ENCODE data around the gene AADACL4. TPM values are rescaled to one million over a fixed set of nuclear protein-coding genes. Genes with fewer than 3 reads are reported as not detected.

Gene AADACL4
- total RNA-seq, 2 donors from 2014 or later = not detected

- Histone ChIP-seq H3K27me3 (ENCODE audit: control insufficient read depth, insufficient read depth, low read length, poor library complexity, severe bottlenecking) (peaks cover 90% of the 10 kb centered on the region), H3K27ac (ENCODE audit: low read depth, low read length) (no peak overlapping the region), H3K9me3 (ENCODE audit: control insufficient read depth, low read length) (no peaks in the 10 kb centered on the region), H3K9ac (ENCODE audit: extremely low read depth, low read length, poor library complexity, severe bottlenecking) (no peak overlapping the region), H3K4me3 (ENCODE audit: low read length) (no peak overlapping the region), H3K36me3 (ENCODE audit: control insufficient read depth, insufficient read depth, low read length) (no peaks in the 10 kb centered on the region), H3K4me1 (ENCODE audit: control insufficient read depth, insufficient read depth, low read length) (peaks cover 6% of the 10 kb centered on the region)
- H3K4me1 Mint-ChIP-seq = peaks cover 22% of the 10 kb centered on the region
- no peaks in the 10 kb centered on the region for H3K9me3 Mint-ChIP-seq
- TF ChIP-seq CTCF (conservative IDR thresholded peaks at IDR 0.05) = no peak
- DNase-seq = no peak
- no peak overlapping the region for H3K27ac Mint-ChIP-seq
- H3K36me3 Mint-ChIP-seq (ENCODE audit: low read depth) = no peaks in the 10 kb centered on the region
- H3K27me3 Mint-ChIP-seq (ENCODE audit: insufficient read depth) = peaks cover 92% of the 10 kb centered on the region
- WGBS, 2 experiments (ENCODE audit: insufficient coverage in 1 of 2, insufficient read length in 1 of 2) = 87 to 90% methylated on average over 5 to 6 of the region's 6 CpGs
- H3K4me3 Mint-ChIP-seq = no peak overlapping the region
These were observed 44.9 kb upstream of the AADACL4 start for GRCh38 chr1:12598974-12599373.

GRCh38 chr1:12599657-12600056 is 44.2 kb upstream of the AADACL4 start:
- Histone ChIP-seq H3K9ac (ENCODE audit: extremely low read depth, low read length, poor library complexity, severe bottlenecking) (no peak overlapping the region), H3K9me3 (ENCODE audit: control insufficient read depth, low read length) (no peaks in the 10 kb centered on the region), H3K4me1 (ENCODE audit: control insufficient read depth, insufficient read depth, low read length) (peaks cover 7% of the 10 kb centered on the region), H3K27me3 (ENCODE audit: control insufficient read depth, insufficient read depth, low read length, poor library complexity, severe bottlenecking) (peaks cover 83% of the 10 kb centered on the region), H3K27ac (ENCODE audit: low read depth, low read length) (no peak overlapping the region), H3K36me3 (ENCODE audit: control insufficient read depth, insufficient read depth, low read length) (no peaks in the 10 kb centered on the region), H3K4me3 (ENCODE audit: low read length) (no peak overlapping the region)
- TF ChIP-seq CTCF (conservative IDR thresholded peaks at IDR 0.05) = no peak
- H3K27me3 Mint-ChIP-seq (ENCODE audit: insufficient read depth) = peaks cover 92% of the 10 kb centered on the region
- no peak overlapping the region for H3K27ac Mint-ChIP-seq
- DNase-seq = no peak
- H3K9me3 Mint-ChIP-seq = no peaks in the 10 kb centered on the region
- peaks cover 26% of the 10 kb centered on the region for H3K4me1 Mint-ChIP-seq
- H3K36me3 Mint-ChIP-seq (ENCODE audit: low read depth) = no peaks in the 10 kb centered on the region
- no peak overlapping the region for H3K4me3 Mint-ChIP-seq
- WGBS, 2 experiments (ENCODE audit: insufficient coverage in 1 of 2, insufficient read length in 1 of 2) = 74 to 77% methylated on average over 4 to 5 of the region's 5 CpGs

GRCh38 chr1:12600335-12600734 is 43.5 kb upstream of the AADACL4 start:
- TF ChIP-seq CTCF (conservative IDR thresholded peaks at IDR 0.05) = no peak
- Histone ChIP-seq H3K9ac (ENCODE audit: extremely low read depth, low read length, poor library complexity, severe bottlenecking) (no peak overlapping the region), H3K27ac (ENCODE audit: low read depth, low read length) (no peak overlapping the region), H3K9me3 (ENCODE audit: control insufficient read depth, low read length) (no peaks in the 10 kb centered on the region), H3K4me1 (ENCODE audit: control insufficient read depth, insufficient read depth, low read length) (peaks cover 7% of the 10 kb centered on the region), H3K4me3 (ENCODE audit: low read length) (no peak overlapping the region), H3K27me3 (ENCODE audit: control insufficient read depth, insufficient read depth, low read length, poor library complexity, severe bottlenecking) (peaks cover 85% of the 10 kb centered on the region), H3K36me3 (ENCODE audit: control insufficient read depth, insufficient read depth, low read length) (no peaks in the 10 kb centered on the region)
- H3K4me1 Mint-ChIP-seq = peaks cover 26% of the 10 kb centered on the region
- H3K27me3 Mint-ChIP-seq (ENCODE audit: insufficient read depth) = peaks cover 91% of the 10 kb centered on the region
- H3K27ac Mint-ChIP-seq = no peak overlapping the region
- H3K9me3 Mint-ChIP-seq = no peaks in the 10 kb centered on the region
- no peaks in the 10 kb centered on the region for H3K36me3 Mint-ChIP-seq (ENCODE audit: low read depth)
- DNase-seq = no peak
- no peak overlapping the region for H3K4me3 Mint-ChIP-seq
- 80 to 82% methylated on average over 5 to 7 of the region's 7 CpGs for WGBS, 2 experiments (ENCODE audit: insufficient coverage in 1 of 2, insufficient read length in 1 of 2)
